HG03139 (cell line): ENCODE data around the gene TAS2R14.

Experiments used
- ATAC-seq: cut with Tn5 transposase; IDR thresholded peaks from one replicate; pipeline ENCODE4 v1.9.1; 2021; ENCODE audit not compliant: unreplicated experiment

The TAS2R14 gene, protein sequence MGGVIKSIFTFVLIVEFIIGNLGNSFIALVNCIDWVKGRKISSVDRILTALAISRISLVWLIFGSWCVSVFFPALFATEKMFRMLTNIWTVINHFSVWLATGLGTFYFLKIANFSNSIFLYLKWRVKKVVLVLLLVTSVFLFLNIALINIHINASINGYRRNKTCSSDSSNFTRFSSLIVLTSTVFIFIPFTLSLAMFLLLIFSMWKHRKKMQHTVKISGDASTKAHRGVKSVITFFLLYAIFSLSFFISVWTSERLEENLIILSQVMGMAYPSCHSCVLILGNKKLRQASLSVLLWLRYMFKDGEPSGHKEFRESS

GRCh38 chr12:10939163-10939562, at the start of gene TAS2R14:
TSS of gene TAS2R14 (minus strand) at chr12:10939263. CDS start at chr12:10939207, 56 bp downstream.
- ATAC-seq: no peak

GRCh38 chr12:10986812-10987211, 47.7 kb upstream of the TAS2R14 start, which contains the start of gene TAS2R50:
TSS of gene TAS2R50 (minus strand) at chr12:10986912. CDS start at chr12:10986860, 52 bp downstream.
- ATAC-seq: no peak

DNA sequence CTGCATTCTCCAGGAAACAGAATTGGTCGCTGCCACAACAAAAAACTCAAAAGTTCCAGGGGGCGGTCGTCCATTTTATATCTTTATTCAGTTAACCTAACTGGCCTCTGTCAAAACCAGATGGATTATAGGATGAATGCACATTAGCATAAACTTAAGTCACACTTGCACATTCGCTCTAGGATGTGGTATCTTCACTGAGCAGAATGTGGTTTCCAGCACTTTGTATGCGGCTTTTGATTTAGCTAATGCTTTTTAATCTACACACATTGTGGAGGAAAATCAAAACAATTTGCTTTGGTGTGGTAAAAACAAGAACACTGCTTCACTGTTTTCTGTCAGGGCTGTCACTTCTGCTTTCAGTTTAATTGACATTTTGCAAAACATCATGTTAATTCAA, 43.2 kb upstream of the TAS2R14 start:
- ATAC-seq: no peak

DNA sequence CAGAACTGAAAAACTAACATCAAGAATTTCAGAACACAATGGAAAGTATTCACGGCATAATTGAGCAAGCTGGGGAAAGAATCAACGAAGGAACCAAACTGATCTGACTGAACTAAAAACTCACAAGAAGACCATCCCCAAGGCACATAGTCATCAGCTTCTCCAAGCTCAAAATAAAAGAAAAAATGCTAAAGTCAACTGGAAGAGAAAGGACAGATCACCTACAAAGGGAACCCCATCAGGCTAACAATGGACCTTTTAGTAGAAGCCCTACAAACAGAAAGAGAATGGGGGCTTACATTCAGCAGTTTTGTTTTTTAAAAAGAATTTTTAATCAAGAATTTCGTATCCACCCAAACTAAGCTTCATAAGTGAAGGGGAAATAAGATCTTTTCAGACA, 35.9 kb upstream of the TAS2R14 start:
- no peak for ATAC-seq

GRCh38 chr12:10968765-10969456, 29.8 kb upstream of the TAS2R14 start:
- ATAC-seq: no peak

- ATAC-seq: no peak
These were observed 28.3 kb upstream of the TAS2R14 start for GRCh38 chr12:10967409-10967808.

DNA sequence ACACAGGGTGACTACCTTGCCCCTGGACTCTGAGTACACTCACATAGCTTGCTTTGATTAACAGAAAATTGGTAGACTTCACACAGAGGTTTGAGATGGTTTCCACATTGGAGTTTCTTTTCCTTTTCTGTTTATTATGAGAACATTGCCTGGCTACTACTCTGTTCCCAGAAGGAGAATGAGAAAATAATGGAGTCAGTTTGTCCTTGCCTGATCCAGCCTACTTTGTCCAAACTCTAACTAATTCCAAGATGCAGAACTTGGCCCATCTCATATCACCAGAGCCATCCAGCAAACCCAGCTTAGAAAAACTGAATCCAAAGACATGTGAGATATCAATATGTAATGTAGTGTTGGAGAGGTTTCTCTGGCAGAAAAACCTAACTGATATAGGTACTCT, 27.3 kb upstream of the TAS2R14 start:
- no peak for ATAC-seq

DNA sequence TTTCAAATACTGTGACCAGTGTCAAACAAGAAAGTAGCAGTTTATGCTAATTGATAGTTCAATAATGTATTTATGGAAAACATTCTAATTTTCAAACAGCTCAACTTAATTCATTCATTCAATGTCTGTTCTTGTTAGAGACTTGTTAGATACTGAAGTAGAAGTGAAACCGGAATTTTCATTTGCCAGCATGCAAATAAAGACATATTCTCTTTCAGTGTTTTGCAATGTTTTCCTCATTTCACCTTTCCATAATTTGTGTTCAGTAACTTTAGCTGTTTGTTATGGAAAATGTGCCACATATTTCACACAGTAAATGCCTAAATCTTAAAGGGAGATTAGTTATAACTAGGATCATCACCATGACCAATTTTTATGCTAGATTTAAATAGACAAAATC, 26.4 kb upstream of the TAS2R14 start:
- ATAC-seq: no peak

GRCh38 chr12:10960211-10960610, 21.1 kb upstream of the TAS2R14 start:
- no peak for ATAC-seq

GRCh38 chr12:10959804-10960203, 20.7 kb upstream of the TAS2R14 start:
- no peak for ATAC-seq

GRCh38 chr12:10957741-10958140, 18.7 kb upstream of the TAS2R14 start:
- no peak for ATAC-seq

DNA sequence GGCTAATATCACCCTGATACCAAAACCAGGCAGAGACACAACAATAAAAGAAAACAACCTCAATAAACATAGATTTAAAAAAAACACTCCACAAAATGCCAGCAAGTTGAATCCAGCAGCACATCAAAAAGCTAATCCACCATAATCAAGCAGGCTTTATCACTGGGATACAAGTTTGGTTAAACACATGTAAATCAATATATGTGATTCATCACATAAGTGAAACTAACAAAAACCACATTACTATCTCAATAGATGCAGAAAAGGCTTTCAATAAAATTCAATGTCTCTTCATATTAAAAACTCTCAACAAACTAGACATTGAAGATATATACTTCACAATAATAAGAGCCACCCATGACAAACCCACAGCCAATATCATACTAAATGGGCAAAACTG, 17.0 kb upstream of the TAS2R14 start:
- no peak for ATAC-seq

DNA sequence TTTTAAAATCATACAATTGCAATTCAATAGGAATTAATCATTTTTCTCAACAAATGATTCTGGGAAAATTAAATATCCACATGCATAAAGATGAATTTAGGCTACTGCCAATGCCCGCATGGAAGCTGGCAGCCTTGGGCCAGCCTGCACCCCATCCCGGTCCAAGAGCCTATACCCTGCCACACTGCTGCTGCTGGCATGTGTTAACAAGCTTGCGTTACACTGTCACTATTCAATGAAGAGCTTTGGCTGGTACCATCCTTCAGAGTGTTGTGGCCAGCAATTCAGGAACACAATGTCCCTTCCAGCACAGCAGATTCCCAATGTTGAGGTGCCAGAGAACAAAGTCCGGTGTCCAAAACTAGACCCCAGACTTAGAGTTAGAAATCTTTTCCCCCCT, 13.6 kb upstream of the TAS2R14 start:
- no peak for ATAC-seq

DNA sequence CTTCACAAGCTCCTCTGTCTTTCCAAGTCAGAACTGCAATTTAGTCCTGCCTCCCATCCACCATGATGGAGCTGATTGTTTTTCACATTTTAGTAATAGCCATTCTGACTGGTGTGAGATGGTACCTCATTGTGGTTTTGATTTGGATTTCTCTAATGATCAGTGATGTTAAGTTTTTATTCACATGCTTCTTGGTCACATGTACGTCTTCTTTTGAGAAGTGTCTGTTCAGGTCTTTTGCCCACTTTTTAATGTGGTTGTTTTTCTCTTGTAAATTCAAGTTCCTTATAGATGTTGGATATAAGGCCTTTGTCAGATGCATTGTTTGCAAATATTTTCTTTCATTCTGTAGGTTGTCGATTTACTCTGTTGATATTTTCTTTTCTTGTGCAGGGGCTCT, 4.1 kb upstream of the TAS2R14 start:
- no peak for ATAC-seq

DNA sequence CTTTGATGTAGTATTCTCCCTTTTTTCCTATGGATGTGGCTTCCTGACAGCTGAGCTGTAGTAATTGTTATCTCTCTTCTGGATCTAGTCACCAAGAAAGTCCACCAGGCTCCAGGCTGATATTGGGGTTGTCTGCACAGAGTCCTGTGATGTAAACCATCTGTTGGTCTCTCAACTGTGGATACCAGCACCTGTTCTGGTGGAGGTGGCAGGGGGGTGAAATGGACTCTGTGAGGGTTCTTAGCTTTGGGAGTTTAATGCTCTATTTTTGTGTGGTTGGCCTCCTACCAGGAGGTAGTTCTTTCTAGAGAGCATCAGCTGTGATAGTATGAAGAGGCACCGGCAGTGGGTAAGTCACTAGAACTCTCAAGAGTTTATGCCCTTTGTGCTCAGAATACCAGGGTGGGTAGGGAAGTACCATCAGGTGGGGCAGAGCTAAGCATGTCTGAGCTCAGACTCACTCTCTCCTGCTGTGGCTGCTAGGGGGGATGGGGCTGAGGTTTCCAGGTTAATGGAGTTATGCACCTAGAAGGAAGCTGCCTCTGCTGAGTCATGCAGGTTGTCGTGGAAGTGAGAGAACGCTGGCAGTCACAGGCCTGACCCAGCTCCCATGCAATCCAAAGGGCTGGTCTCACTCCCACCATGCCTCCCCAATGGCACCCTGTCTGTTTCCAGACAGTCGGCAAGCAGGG, 3.0 kb upstream of the TAS2R14 start:
- ATAC-seq: no peak

DNA sequence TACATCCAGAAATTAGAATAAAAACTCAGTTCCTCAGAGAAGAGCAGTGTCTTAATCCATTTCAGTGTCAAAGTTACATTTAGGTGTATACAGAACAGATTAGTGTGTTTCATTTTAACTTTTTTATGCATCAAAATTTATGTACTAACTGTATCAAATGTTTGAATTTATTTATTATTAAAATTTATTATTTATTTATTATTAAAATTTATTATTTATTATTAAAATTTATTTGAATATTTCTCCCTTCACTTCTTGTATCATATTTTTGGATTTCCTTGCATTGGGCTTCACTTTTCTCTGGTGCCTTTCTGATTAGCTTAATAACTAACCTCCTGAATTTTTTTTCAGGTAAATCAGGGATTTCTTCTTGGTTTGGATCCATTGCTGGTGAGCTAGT, 2.3 kb upstream of the TAS2R14 start:
- no peak for ATAC-seq

DNA sequence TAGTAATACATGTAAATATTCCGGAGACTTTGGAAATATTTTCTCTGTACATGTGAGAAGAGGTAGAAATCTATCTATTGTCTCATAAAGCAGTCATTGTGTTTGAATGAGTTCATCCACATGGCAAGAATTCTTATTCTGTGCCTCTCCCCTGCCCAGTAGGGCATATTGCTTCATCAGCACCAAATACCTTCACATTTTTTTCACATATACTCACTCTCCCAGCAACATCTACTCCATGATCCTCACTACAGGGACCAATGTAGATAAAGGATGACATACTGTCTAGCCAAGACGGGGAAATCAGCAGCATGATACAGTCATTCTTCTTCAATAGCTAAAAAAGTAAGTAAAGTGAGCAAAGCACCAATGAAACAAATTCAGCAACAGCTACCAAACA, 1.3 kb upstream of the TAS2R14 start:
- ATAC-seq: no peak

- no peak for ATAC-seq
These were observed 2.6 kb downstream of the TAS2R14 start for GRCh38 chr12:10936506-10936905.

- no peak for ATAC-seq
These were observed 10.2 kb downstream of the TAS2R14 start, which contains the start of gene PRH2 for GRCh38 chr12:10928746-10929286. TSS of gene PRH2 (plus strand) at chr12:10929236. CDS start at chr12:10929274, 38 bp downstream.

DNA sequence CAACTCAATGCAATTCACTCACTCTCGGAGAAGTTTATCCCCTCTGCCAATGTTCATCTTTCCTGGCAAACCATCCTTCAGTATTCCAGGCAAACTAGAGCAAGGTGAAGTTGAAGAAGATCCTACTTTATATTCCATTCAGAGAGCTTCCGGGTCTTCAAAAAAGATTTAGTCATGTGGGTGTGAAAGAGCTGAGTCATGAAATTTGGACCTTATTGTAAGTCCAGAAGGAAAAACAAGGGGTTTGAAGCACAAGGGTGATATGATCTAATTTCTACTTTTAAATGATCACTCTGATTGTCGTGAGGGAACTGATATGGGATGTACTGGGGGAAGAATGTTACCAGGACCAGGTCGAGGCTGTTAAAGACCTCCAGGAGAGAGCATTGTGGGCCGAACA, 12.8 kb downstream of the TAS2R14 start:
- ATAC-seq: no peak

GRCh38 chr12:10919809-10920208, 19.3 kb downstream of the TAS2R14 start:
- ATAC-seq: no peak

GRCh38 chr12:10910380-10910779, 28.7 kb downstream of the TAS2R14 start:
- ATAC-seq: no peak
